Measurements from ENCODE around the gene SDK1.

- no peak for TF ChIP-seq CTCF (IDR thresholded peaks at IDR 0.05 in 4 of 5, conservative IDR thresholded peaks at IDR 0.05 in 1 of 5)
- TF ChIP-seq POLR2A (IDR thresholded peaks at IDR 0.05) = no peak
These were observed 878.8 kb downstream of the SDK1 start for GRCh38 chr7:4179688-4180380.
